ENCODE data around the gene SPINK7.

SPINK7 gene

GRCh38 chr5:148342371-148343045 lies 30.3 kb downstream of the SPINK7 start:
- TF ChIP-seq POLR2A (IDR thresholded peaks at IDR 0.05; ENCODE audit: extremely low read depth, insufficient read length), result no peak
- no peak for TF ChIP-seq CTCF (IDR thresholded peaks at IDR 0.05; ENCODE audit: low read depth, low read length)
- no peak for TF ChIP-seq MYC (IDR thresholded peaks at IDR 0.05; ENCODE audit: low read depth, low read length)
- TF ChIP-seq MAX (IDR thresholded peaks at IDR 0.05; ENCODE audit: low read depth, low read length), result no peak
- no peak overlapping the region for H3K4me3 ChIP-seq (ENCODE audit: low read depth, low read length)
- DNase-seq (ENCODE audit: low read depth), result no peak

GRCh38 chr5:148343046-148343407 lies 30.8 kb downstream of the SPINK7 start:
- no peak for DNase-seq (ENCODE audit: low read depth)
- TF ChIP-seq MAX (IDR thresholded peaks at IDR 0.05; ENCODE audit: low read depth, low read length), result no peak
- TF ChIP-seq CTCF (IDR thresholded peaks at IDR 0.05; ENCODE audit: low read depth, low read length), result no peak
- no peak for TF ChIP-seq POLR2A (IDR thresholded peaks at IDR 0.05; ENCODE audit: extremely low read depth, insufficient read length)
- TF ChIP-seq MYC (IDR thresholded peaks at IDR 0.05; ENCODE audit: low read depth, low read length), result no peak
- no peak overlapping the region for H3K4me3 ChIP-seq (ENCODE audit: low read depth, low read length)

- no peak for DNase-seq (ENCODE audit: low read depth)
- TF ChIP-seq MAX (IDR thresholded peaks at IDR 0.05; ENCODE audit: low read depth, low read length) (no peak), POLR2A (IDR thresholded peaks at IDR 0.05; ENCODE audit: extremely low read depth, insufficient read length) (no peak), MYC (IDR thresholded peaks at IDR 0.05; ENCODE audit: low read depth, low read length) (no peak), CTCF (IDR thresholded peaks at IDR 0.05; ENCODE audit: low read depth, low read length) (no peak)
- H3K4me3 ChIP-seq (ENCODE audit: low read depth, low read length), result no peak overlapping the region
Measured at GRCh38 chr5:148343603-148344487, 31.6 kb downstream of the SPINK7 start.

GRCh38 chr5:148347706-148348105 lies 35.5 kb downstream of the SPINK7 start:
- no peak for DNase-seq (ENCODE audit: low read depth)
- TF ChIP-seq MAX (IDR thresholded peaks at IDR 0.05; ENCODE audit: low read depth, low read length) (no peak), POLR2A (IDR thresholded peaks at IDR 0.05; ENCODE audit: extremely low read depth, insufficient read length) (no peak), MYC (IDR thresholded peaks at IDR 0.05; ENCODE audit: low read depth, low read length) (no peak)
- no peak overlapping the region for H3K4me3 ChIP-seq (ENCODE audit: low read depth, low read length)

GRCh38 chr5:148352696-148353095 lies 40.5 kb downstream of the SPINK7 start:
- no peak for DNase-seq (ENCODE audit: low read depth)
- TF ChIP-seq MYC (IDR thresholded peaks at IDR 0.05; ENCODE audit: low read depth, low read length), result no peak
- TF ChIP-seq MAX (IDR thresholded peaks at IDR 0.05; ENCODE audit: low read depth, low read length), result no peak
- no peak for TF ChIP-seq CTCF (IDR thresholded peaks at IDR 0.05; ENCODE audit: low read depth, low read length)
- TF ChIP-seq POLR2A (IDR thresholded peaks at IDR 0.05; ENCODE audit: extremely low read depth, insufficient read length), result no peak
- H3K4me3 ChIP-seq (ENCODE audit: low read depth, low read length), result no peak overlapping the region

GRCh38 chr5:148353634-148354033 lies 41.4 kb downstream of the SPINK7 start:
- H3K4me3 ChIP-seq (ENCODE audit: low read depth, low read length), result no peak overlapping the region
- no peak for DNase-seq (ENCODE audit: low read depth)
- no peak for TF ChIP-seq MYC (IDR thresholded peaks at IDR 0.05; ENCODE audit: low read depth, low read length)
- TF ChIP-seq POLR2A (IDR thresholded peaks at IDR 0.05; ENCODE audit: extremely low read depth, insufficient read length), result no peak
- TF ChIP-seq MAX (IDR thresholded peaks at IDR 0.05; ENCODE audit: low read depth, low read length), result no peak
- no peak for TF ChIP-seq CTCF (IDR thresholded peaks at IDR 0.05; ENCODE audit: low read depth, low read length)
